ENCODE data around the gene TNFAIP8L2.

DNA sequence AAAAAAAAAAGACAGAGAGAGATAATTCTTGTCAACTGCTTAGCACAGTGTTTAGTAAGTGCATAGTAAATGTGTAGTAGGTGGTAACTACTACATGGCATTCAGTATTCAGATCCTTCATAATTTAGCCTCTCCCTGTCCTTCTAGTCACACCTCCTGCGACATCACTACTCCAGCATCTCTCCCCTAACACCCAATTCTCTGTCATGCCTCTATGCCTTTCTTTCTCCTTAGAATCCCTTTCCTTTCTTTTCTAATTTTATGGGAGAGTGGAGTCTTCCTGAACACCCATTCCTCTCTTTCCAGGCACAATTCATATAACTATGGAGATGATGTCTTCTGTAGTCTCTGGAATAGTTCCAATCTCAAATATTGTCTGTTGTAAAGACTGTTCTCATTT, 37.4 kb downstream of the TNFAIP8L2 start:
- no peak for TF ChIP-seq POLR2A (IDR thresholded peaks at IDR 0.05)
- TF ChIP-seq, protein P1, sequence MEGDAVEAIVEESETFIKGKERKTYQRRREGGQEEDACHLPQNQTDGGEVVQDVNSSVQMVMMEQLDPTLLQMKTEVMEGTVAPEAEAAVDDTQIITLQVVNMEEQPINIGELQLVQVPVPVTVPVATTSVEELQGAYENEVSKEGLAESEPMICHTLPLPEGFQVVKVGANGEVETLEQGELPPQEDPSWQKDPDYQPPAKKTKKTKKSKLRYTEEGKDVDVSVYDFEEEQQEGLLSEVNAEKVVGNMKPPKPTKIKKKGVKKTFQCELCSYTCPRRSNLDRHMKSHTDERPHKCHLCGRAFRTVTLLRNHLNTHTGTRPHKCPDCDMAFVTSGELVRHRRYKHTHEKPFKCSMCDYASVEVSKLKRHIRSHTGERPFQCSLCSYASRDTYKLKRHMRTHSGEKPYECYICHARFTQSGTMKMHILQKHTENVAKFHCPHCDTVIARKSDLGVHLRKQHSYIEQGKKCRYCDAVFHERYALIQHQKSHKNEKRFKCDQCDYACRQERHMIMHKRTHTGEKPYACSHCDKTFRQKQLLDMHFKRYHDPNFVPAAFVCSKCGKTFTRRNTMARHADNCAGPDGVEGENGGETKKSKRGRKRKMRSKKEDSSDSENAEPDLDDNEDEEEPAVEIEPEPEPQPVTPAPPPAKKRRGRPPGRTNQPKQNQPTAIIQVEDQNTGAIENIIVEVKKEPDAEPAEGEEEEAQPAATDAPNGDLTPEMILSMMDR (IDR thresholded peaks at IDR 0.05): no peak
